ENCODE data around the gene KRT83. TPM values are rescaled to one million over a fixed set of nuclear protein-coding genes. Genes with fewer than 3 reads are reported as not detected.

Gene KRT83
- total RNA-seq, 1 experiment from 2014 or later, result not detected

GRCh38 chr12:52280319-52280795, 40.8 kb downstream of the KRT83 start:
- CTCF ChIA-PET, result no interaction called here
- DNase-seq (ENCODE audit: low spot score), result peak; percentile 39
- Histone ChIP-seq H3K9me3 (ENCODE audit: low read depth, low read length, poor library complexity, severe bottlenecking) (no peaks in the 10 kb centered on the region), H3K27ac (ENCODE audit: low read depth, low read length, poor library complexity, severe bottlenecking) (peak overlapping the region; percentile 47), H3K4me3 (ENCODE audit: low read depth, low read length, poor library complexity, severe bottlenecking) (no peak overlapping the region), H3K36me3 (ENCODE audit: insufficient read depth, low read length, poor library complexity, severe bottlenecking) (no peaks in the 10 kb centered on the region), H3K4me1 (ENCODE audit: insufficient read depth, low read length, poor library complexity, severe bottlenecking) (peaks cover 17% of the 10 kb centered on the region), H3K27me3 (replicated peaks; ENCODE audit: insufficient read depth, low read depth, low read length, poor library complexity) (no peaks in the 10 kb centered on the region)
- intact Hi-C loops (cut with micrococcal nuclease; ENCODE audit: unreplicated experiment), result no loop called here
- POLR2A ChIA-PET (ENCODE audit: low non-redundant PET), result no interaction called here
- BruUV-seq (replicated peaks), result no TSS peak
- TF ChIP-seq CTCF (conservative IDR thresholded peaks at IDR 0.05; ENCODE audit: low read depth, low read length), result no peak
- no peak for TF ChIP-seq EZH2 (IDR thresholded peaks at IDR 0.05; ENCODE audit: borderline replicate concordance, low read depth, low read length, poor library complexity, severe bottlenecking)

- BruUV-seq (replicated peaks), result no TSS peak
- Histone ChIP-seq H3K36me3 (ENCODE audit: insufficient read depth, low read length, poor library complexity, severe bottlenecking) (no peaks in the 10 kb centered on the region), H3K27me3 (replicated peaks; ENCODE audit: insufficient read depth, low read depth, low read length, poor library complexity) (no peaks in the 10 kb centered on the region), H3K4me3 (ENCODE audit: low read depth, low read length, poor library complexity, severe bottlenecking) (no peak overlapping the region), H3K4me1 (ENCODE audit: insufficient read depth, low read length, poor library complexity, severe bottlenecking) (peaks cover 17% of the 10 kb centered on the region), H3K27ac (ENCODE audit: low read depth, low read length, poor library complexity, severe bottlenecking) (peak overlapping the region; percentile 41), H3K9me3 (ENCODE audit: low read depth, low read length, poor library complexity, severe bottlenecking) (no peaks in the 10 kb centered on the region)
- ChIA-PET POLR2A (ENCODE audit: low non-redundant PET) (interaction anchor here (0.6 kb wide), 1 partner anchor 270 kb away, joined by 3 read pairs; no protein-coding TSS in a partner anchor), CTCF (interaction anchor here (0.6 to 1.6 kb wide), 10 partner anchors 10 to 121 kb away, joined by 3 to 5 read pairs (median 3); no protein-coding TSS in a partner anchor)
- no peak for DNase-seq (ENCODE audit: low spot score)
- intact Hi-C loops (cut with micrococcal nuclease; ENCODE audit: unreplicated experiment), result no loop called here
- TF ChIP-seq CTCF (conservative IDR thresholded peaks at IDR 0.05; ENCODE audit: low read depth, low read length) (no peak), EZH2 (IDR thresholded peaks at IDR 0.05; ENCODE audit: borderline replicate concordance, low read depth, low read length, poor library complexity, severe bottlenecking) (no peak)
Observed at GRCh38 chr12:52279422-52280318, 41.5 kb downstream of the KRT83 start.

GRCh38 chr12:52278575-52279421, 42.4 kb downstream of the KRT83 start:
- TF ChIP-seq CTCF (conservative IDR thresholded peaks at IDR 0.05; ENCODE audit: low read depth, low read length) (peak; percentile 97), EZH2 (IDR thresholded peaks at IDR 0.05; ENCODE audit: borderline replicate concordance, low read depth, low read length, poor library complexity, severe bottlenecking) (no peak)
- peaks cover 17% of the 10 kb centered on the region for H3K4me1 ChIP-seq (ENCODE audit: insufficient read depth, low read length, poor library complexity, severe bottlenecking)
- POLR2A ChIA-PET (ENCODE audit: low non-redundant PET), result interaction anchor here (0.6 kb wide), 1 partner anchor 269 kb away, joined by 3 read pairs; no protein-coding TSS in a partner anchor
- peak; percentile 67 for DNase-seq (ENCODE audit: low spot score)
- H3K27ac ChIP-seq (ENCODE audit: low read depth, low read length, poor library complexity, severe bottlenecking), result no peak overlapping the region
- H3K9me3 ChIP-seq (ENCODE audit: low read depth, low read length, poor library complexity, severe bottlenecking), result no peaks in the 10 kb centered on the region
- H3K27me3 ChIP-seq (replicated peaks; ENCODE audit: insufficient read depth, low read depth, low read length, poor library complexity), result no peaks in the 10 kb centered on the region
- H3K4me3 ChIP-seq (ENCODE audit: low read depth, low read length, poor library complexity, severe bottlenecking), result peak overlapping the region; percentile 28
- no peaks in the 10 kb centered on the region for H3K36me3 ChIP-seq (ENCODE audit: insufficient read depth, low read length, poor library complexity, severe bottlenecking)
- intact Hi-C loops (cut with micrococcal nuclease; ENCODE audit: unreplicated experiment), result no loop called here
- no TSS peak for BruUV-seq (replicated peaks)
- CTCF ChIA-PET, result interaction anchor here (0.6 to 1.6 kb wide), 11 partner anchors 9 to 221 kb away, joined by 3 to 7 read pairs (median 4); no protein-coding TSS in a partner anchor

Measured in A673 (cell line).